ENCODE measurements around the gene DAB2IP.

The DAB2IP gene

DNA sequence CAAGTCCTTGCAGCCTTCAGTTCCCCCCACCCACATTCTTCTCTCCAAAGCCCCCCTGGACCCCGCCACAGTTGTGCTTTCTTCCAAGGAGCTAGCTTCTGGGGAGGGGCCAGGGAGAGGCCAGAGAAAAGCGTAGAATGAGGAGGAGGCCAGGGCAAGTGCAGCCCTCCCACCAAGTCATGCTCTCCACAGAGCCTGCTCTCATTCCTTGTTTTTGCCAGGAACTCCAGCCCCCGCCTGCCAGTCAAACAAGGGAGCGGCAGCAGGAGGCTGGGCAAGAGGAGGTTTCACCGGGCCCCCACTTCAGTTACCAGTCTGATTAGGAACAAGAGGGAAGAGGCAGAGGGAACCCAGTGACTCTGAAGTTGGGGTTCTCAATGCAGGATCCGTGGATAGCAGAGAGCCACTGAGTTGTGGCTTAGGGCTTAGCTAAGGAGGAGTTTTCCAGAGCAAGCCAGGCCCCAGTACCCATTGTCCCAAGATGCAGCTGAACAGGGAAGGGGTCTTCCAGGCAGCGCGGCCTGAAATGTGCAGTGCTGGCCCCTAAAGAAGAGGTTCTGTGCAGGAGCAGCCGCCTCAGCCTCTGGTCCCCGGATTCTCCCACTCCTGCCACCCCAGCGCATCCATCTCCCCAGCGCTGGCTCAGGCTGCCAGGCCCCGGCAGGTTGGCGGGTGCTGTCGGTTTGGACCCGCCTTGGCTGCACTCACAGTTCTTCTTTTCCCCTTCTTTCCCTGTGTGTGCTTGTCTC, 120.6 kb downstream of the DAB2IP start:
- no peak for TF ChIP-seq EZH2phosphoT487 (IDR thresholded peaks at IDR 0.05; ENCODE audit: borderline replicate concordance, low read length)
- TF ChIP-seq, protein P1, sequence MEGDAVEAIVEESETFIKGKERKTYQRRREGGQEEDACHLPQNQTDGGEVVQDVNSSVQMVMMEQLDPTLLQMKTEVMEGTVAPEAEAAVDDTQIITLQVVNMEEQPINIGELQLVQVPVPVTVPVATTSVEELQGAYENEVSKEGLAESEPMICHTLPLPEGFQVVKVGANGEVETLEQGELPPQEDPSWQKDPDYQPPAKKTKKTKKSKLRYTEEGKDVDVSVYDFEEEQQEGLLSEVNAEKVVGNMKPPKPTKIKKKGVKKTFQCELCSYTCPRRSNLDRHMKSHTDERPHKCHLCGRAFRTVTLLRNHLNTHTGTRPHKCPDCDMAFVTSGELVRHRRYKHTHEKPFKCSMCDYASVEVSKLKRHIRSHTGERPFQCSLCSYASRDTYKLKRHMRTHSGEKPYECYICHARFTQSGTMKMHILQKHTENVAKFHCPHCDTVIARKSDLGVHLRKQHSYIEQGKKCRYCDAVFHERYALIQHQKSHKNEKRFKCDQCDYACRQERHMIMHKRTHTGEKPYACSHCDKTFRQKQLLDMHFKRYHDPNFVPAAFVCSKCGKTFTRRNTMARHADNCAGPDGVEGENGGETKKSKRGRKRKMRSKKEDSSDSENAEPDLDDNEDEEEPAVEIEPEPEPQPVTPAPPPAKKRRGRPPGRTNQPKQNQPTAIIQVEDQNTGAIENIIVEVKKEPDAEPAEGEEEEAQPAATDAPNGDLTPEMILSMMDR (IDR thresholded peaks at IDR 0.05; ENCODE audit: low read depth, low read length, poor library complexity, severe bottlenecking): no peak
- no peaks in the 10 kb centered on the region for H3K27me3 ChIP-seq (ENCODE audit: control insufficient read depth, low read length)
- H3K36me3 ChIP-seq (ENCODE audit: control insufficient read depth, low read length): no peaks in the 10 kb centered on the region
- H3K9me2 ChIP-seq (replicated peaks; ENCODE audit: control insufficient read depth, low read length): no peaks in the 10 kb centered on the region
- no peak overlapping the region for H3K4me2 ChIP-seq (ENCODE audit: low read length)
- H3K4me1 ChIP-seq (ENCODE audit: control insufficient read depth, low read length): no peaks in the 10 kb centered on the region
- H3K9me3 ChIP-seq (ENCODE audit: control insufficient read depth, insufficient read depth, low read length): no peaks in the 10 kb centered on the region
- no peaks in the 10 kb centered on the region for H4K20me1 ChIP-seq (ENCODE audit: control insufficient read depth, insufficient read depth, low read depth, low read length)
- H3K4me3 ChIP-seq (ENCODE audit: low read length): no peak overlapping the region
- H3K27ac ChIP-seq (ENCODE audit: low read depth, low read length): no peak overlapping the region
- no peaks in the 10 kb centered on the region for H3K79me2 ChIP-seq (ENCODE audit: control insufficient read depth, low read length)
- H3F3A ChIP-seq (ENCODE audit: control insufficient read depth, insufficient read depth): no peaks in the 10 kb centered on the region

DNA sequence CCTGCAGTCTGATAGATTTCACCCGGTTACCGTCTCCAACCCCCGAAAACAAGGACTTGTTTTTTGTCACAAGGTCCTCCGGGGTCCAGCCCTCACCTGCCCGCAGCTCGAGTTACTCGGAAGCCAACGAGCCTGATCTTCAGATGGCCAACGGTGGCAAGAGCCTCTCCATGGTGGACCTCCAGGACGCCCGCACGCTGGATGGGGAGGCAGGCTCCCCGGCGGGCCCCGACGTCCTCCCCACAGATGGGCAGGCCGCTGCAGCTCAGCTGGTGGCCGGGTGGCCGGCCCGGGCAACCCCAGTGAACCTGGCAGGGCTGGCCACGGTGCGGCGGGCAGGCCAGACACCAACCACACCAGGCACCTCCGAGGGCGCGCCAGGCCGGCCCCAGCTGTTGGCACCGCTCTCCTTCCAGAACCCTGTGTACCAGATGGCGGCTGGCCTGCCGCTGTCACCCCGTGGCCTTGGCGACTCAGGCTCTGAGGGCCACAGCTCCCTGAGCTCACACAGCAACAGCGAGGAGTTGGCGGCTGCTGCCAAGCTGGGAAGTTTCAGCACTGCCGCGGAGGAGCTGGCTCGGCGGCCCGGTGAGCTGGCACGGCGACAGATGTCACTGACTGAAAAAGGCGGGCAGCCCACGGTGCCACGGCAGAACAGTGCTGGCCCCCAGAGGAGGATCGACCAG, 121.3 kb downstream of the DAB2IP start:
- no peaks in the 10 kb centered on the region for H3K79me2 ChIP-seq (ENCODE audit: control insufficient read depth, low read length)
- H3K27ac ChIP-seq (ENCODE audit: low read depth, low read length): no peak overlapping the region
- no peak overlapping the region for H3K4me3 ChIP-seq (ENCODE audit: low read length)
- H4K20me1 ChIP-seq (ENCODE audit: control insufficient read depth, insufficient read depth, low read depth, low read length): no peaks in the 10 kb centered on the region
- H3F3A ChIP-seq (ENCODE audit: control insufficient read depth, insufficient read depth): no peaks in the 10 kb centered on the region
- H3K9me2 ChIP-seq (replicated peaks; ENCODE audit: control insufficient read depth, low read length): no peaks in the 10 kb centered on the region
- no peaks in the 10 kb centered on the region for H3K27me3 ChIP-seq (ENCODE audit: control insufficient read depth, low read length)
- TF ChIP-seq EZH2phosphoT487 (IDR thresholded peaks at IDR 0.05; ENCODE audit: borderline replicate concordance, low read length): no peak
- TF ChIP-seq, protein P1 (IDR thresholded peaks at IDR 0.05; ENCODE audit: low read depth, low read length, poor library complexity, severe bottlenecking): no peak
- H3K9me3 ChIP-seq (ENCODE audit: control insufficient read depth, insufficient read depth, low read length): no peaks in the 10 kb centered on the region
- H3K4me2 ChIP-seq (ENCODE audit: low read length): no peak overlapping the region
- H3K4me1 ChIP-seq (ENCODE audit: control insufficient read depth, low read length): no peaks in the 10 kb centered on the region
- H3K36me3 ChIP-seq (ENCODE audit: control insufficient read depth, low read length): no peaks in the 10 kb centered on the region

GRCh38 chr9:121773286-121773953, 122.0 kb downstream of the DAB2IP start:
- Histone ChIP-seq H3K9me2 (replicated peaks; ENCODE audit: control insufficient read depth, low read length) (no peaks in the 10 kb centered on the region), H3K4me2 (ENCODE audit: low read length) (no peak overlapping the region), H3K27me3 (ENCODE audit: control insufficient read depth, low read length) (no peaks in the 10 kb centered on the region), H3K36me3 (ENCODE audit: control insufficient read depth, low read length) (no peaks in the 10 kb centered on the region), H3K4me1 (ENCODE audit: control insufficient read depth, low read length) (no peaks in the 10 kb centered on the region), H3K27ac (ENCODE audit: low read depth, low read length) (no peak overlapping the region), H3K9me3 (ENCODE audit: control insufficient read depth, insufficient read depth, low read length) (0 out of 2 replicates have a peak, but pooled peaks cover 4% of the 10 kb centered on the region), H3K4me3 (ENCODE audit: low read length) (no peak overlapping the region), H3F3A (ENCODE audit: control insufficient read depth, insufficient read depth) (no peaks in the 10 kb centered on the region), H4K20me1 (ENCODE audit: control insufficient read depth, insufficient read depth, low read depth, low read length) (no peaks in the 10 kb centered on the region), H3K79me2 (ENCODE audit: control insufficient read depth, low read length) (no peaks in the 10 kb centered on the region)
- TF ChIP-seq, protein P1 (IDR thresholded peaks at IDR 0.05; ENCODE audit: low read depth, low read length, poor library complexity, severe bottlenecking): no peak
- no peak for TF ChIP-seq EZH2phosphoT487 (IDR thresholded peaks at IDR 0.05; ENCODE audit: borderline replicate concordance, low read length)
